HepG2 (cell line): ENCODE results near the gene ASF1B. TPM values are rescaled to one million over a fixed set of nuclear protein-coding genes. Genes with fewer than 3 reads are reported as not detected.
A peak's percentile ranks its signal among the peaks of the same experiment; 100 is the strongest.

Experiments used
- ARNTL ChIP-seq: sonication (generic); formaldehyde crosslinking; IDR thresholded peaks from 2 replicates; pipeline ENCODE4 v1.4.0; 2020; ENCODE audit warnings: mild to moderate bottlenecking, missing genetic modification reagents
- BCLAF1 ChIP-seq: fragments of 450-650 bp; IDR thresholded peaks from 2 replicates; pipeline ENCODE4 v1.6.1; 2017; ENCODE audit warnings: mild to moderate bottlenecking
- DR1 ChIP-seq: sonication (generic); formaldehyde crosslinking; IDR thresholded peaks from 2 replicates; pipeline ENCODE4 v1.8.0; 2021; ENCODE audit warnings: mild to moderate bottlenecking, missing genetic modification reagents, inconsistent platforms
- EED ChIP-seq: sonication (generic); formaldehyde crosslinking; IDR thresholded peaks from 2 replicates; pipeline ENCODE4 v1.5.0; 2020; ENCODE audit warnings: mild to moderate bottlenecking, missing genetic modification reagents
- FOXJ3 ChIP-seq: sonication (generic); formaldehyde crosslinking; IDR thresholded peaks from 2 replicates; pipeline ENCODE4 v1.4.0; 2020; ENCODE audit warnings: missing genetic modification reagents, mild to moderate bottlenecking, borderline replicate concordance
- GATA4 ChIP-seq: sonication (generic); IDR thresholded peaks from 2 replicates; pipeline ENCODE4 v1.6.1; 2016; ENCODE audit warnings: antibody characterized with exemption, low read depth, borderline replicate concordance
- HNRNPH1 ChIP-seq: fragments of 200-400 bp; formaldehyde crosslinking; optimal IDR thresholded peaks from 2 replicates; pipeline ENCODE3; 2017; ENCODE audit warnings: mild to moderate bottlenecking, low read depth, low read length
- HOXA9 ChIP-seq: sonication (generic); formaldehyde crosslinking; IDR thresholded peaks from 2 replicates; pipeline ENCODE4 v1.8.1; 2022; ENCODE audit warnings: missing genetic modification reagents, mild to moderate bottlenecking, moderate library complexity, borderline replicate concordance
- MYPOP ChIP-seq: sonication (generic); formaldehyde crosslinking; IDR thresholded peaks from 2 replicates; pipeline ENCODE4 v1.8.1; 2023; ENCODE audit warnings: mild to moderate bottlenecking, moderate library complexity, missing genetic modification reagents
- NONO ChIP-seq, 2 experiments: fragments of 450-650 bp in 1 of 2; sonication (generic) in 1 of 2; formaldehyde crosslinking in 1 of 2; IDR thresholded peaks in 1 of 2; conservative IDR thresholded peaks in 1 of 2; 2 replicates each; pipeline versions ENCODE4 v1.6.1 to v1.8.0; 2017 to 2022; ENCODE audit warnings: mild to moderate bottlenecking in 1 of 2, missing genetic modification reagents in 1 of 2, moderate library complexity in 1 of 2
- POLR2G ChIP-seq: fragments of 200-400 bp; formaldehyde crosslinking; IDR thresholded peaks from 2 replicates; pipeline ENCODE4 v1.6.1; 2018; ENCODE audit warnings: mild to moderate bottlenecking, low read depth, low read length, moderate library complexity
- RCOR2 ChIP-seq: IDR thresholded peaks from 2 replicates; pipeline ENCODE4 v1.6.1; 2016; ENCODE audit warnings: missing biosample characterization, missing genetic modification reagents
- RFXAP ChIP-seq: sonication (generic); formaldehyde crosslinking; IDR thresholded peaks from 2 replicates; pipeline ENCODE4 v1.4.0; 2020; ENCODE audit warnings: missing genetic modification reagents, borderline replicate concordance
- SAP130 ChIP-seq: IDR thresholded peaks from 2 replicates; pipeline ENCODE4 v1.6.1; 2016; ENCODE audit warnings: low read depth
- SOX5 ChIP-seq: IDR thresholded peaks from 2 replicates; pipeline ENCODE4 v1.6.1; 2016; ENCODE audit warnings: borderline replicate concordance
- TBL1XR1 ChIP-seq: fragments of 150-350 bp; IDR thresholded peaks from 2 replicates; pipeline ENCODE4 v1.6.1; 2014; ENCODE audit warnings: borderline replicate concordance, low read length; ENCODE audit not compliant: partially characterized antibody
- ZIK1 ChIP-seq: sonication (generic); formaldehyde crosslinking; IDR thresholded peaks from 2 replicates; pipeline ENCODE4 v1.5.0; 2020; ENCODE audit warnings: mild to moderate bottlenecking, low read depth, missing genetic modification reagents, borderline replicate concordance
- ZNF180 ChIP-seq: sonication (generic); formaldehyde crosslinking; IDR thresholded peaks from 2 replicates; pipeline ENCODE4 v1.4.0; 2020; ENCODE audit warnings: low read depth, missing genetic modification reagents, borderline replicate concordance
- ZNF260 ChIP-seq: sonication (generic); formaldehyde crosslinking; IDR thresholded peaks from 2 replicates; pipeline ENCODE4 v1.4.0; 2020; ENCODE audit warnings: missing genetic modification reagents, low read depth, mild to moderate bottlenecking, borderline replicate concordance
- ZNF331 ChIP-seq: sonication (generic); formaldehyde crosslinking; IDR thresholded peaks from 2 replicates; pipeline ENCODE4 v1.4.0; 2020; ENCODE audit warnings: missing genetic modification reagents
- ZNF563 ChIP-seq: sonication (generic); formaldehyde crosslinking; IDR thresholded peaks from 2 replicates; pipeline ENCODE4 v1.8.0; 2022; ENCODE audit warnings: mild to moderate bottlenecking, moderate library complexity, missing genetic modification reagents
- ZNF850 ChIP-seq: sonication (generic); formaldehyde crosslinking; conservative IDR thresholded peaks from 2 replicates; pipeline ENCODE4 v1.9.0; 2021; ENCODE audit warnings: mild to moderate bottlenecking, missing genetic modification reagents
- polyA plus RNA-seq, 8 experiments: library from polyadenylated mRNA; depleted of rRNA in 3 of 8; stranded (reverse) in 7 of 8; unstranded in 1 of 8; fragments of >200 nt; fragmentation: Illumina TruSeq in 4 of 8; extraction: Trizol in 4 of 8; gene quantifications; 2 replicates each; pipeline versions ENCODE4 v1.2.1 to v1.2.3, GENCODE V29; 2011 to 2016; ENCODE audit warnings: low read depth in 4 of 8, missing spikeins in 1 of 8, mixed read lengths in 1 of 8; ENCODE audit not compliant: insufficient read depth in 1 of 8
- total RNA-seq, 5 experiments: library from RNA; depleted of rRNA; stranded (reverse); fragments of >200 nt; fragmentation: Illumina TruSeq; extraction: Trizol; gene quantifications; 2 replicates each; pipeline ENCODE4 v1.2.3, GENCODE V29; 2016; ENCODE audit warnings: low read depth in 1 of 5
- TF ChIP-seq, protein P1 (sequence below): IDR thresholded peaks from 2 replicates; pipeline ENCODE4 v1.6.1; 2016

The ASF1B gene
- total and polyA plus RNA-seq, 2 of the 13 experiments (the other 11 are each of a cell fraction or from before 2014, with no cell fraction given): 18.2 to 24.8 TPM

DNA sequence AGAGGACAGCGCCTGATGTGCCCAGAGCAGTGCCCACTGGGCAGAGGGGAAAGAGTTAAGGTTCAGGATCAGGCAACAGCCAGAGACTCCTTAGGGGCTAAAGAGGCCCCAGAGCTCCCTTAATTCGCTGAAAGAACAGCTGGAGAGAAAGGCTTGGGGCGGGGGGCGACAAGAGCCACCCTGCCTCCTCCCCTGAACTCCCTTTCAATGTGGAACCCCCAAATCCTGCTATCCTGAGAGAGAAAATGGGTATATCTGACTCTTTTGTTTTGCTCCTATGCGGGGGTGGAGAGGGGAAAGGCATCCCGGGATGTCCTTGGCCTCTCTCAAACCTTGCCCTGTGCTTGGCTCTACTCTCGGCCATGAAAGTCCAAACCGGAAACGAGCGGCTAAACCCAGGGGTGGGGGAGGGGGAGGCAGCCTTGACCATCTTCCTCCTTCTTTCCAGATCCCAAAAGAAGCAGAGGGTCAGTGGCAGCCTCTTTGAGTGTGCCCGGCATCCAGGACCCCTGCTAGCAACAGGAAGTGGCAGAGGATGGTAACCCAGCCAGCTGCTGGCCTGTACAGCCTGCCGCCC, 23.5 kb downstream of the ASF1B start (continued):
- TF ChIP-seq BCLAF1: no peak
- TF ChIP-seq ZIK1 (CRISPR knock-in tag): no peak
- TF ChIP-seq HOXA9 (CRISPR knock-in tag): no peak
- TF ChIP-seq DR1 (CRISPR knock-in tag): no peak
- no peak for TF ChIP-seq SOX5
- TF ChIP-seq ZNF180 (CRISPR knock-in tag): no peak
- TF ChIP-seq ZNF563: no peak
- TF ChIP-seq NONO (IDR thresholded peaks at IDR 0.05): no peak
- TF ChIP-seq NONO (CRISPR knock-in tag; conservative IDR thresholded peaks at IDR 0.05): no peak
- no peak for TF ChIP-seq RCOR2 (CRISPR knock-in tag)
- no peak for TF ChIP-seq ZNF260 (CRISPR knock-in tag)
- TF ChIP-seq GATA4: no peak
- TF ChIP-seq, protein P1, sequence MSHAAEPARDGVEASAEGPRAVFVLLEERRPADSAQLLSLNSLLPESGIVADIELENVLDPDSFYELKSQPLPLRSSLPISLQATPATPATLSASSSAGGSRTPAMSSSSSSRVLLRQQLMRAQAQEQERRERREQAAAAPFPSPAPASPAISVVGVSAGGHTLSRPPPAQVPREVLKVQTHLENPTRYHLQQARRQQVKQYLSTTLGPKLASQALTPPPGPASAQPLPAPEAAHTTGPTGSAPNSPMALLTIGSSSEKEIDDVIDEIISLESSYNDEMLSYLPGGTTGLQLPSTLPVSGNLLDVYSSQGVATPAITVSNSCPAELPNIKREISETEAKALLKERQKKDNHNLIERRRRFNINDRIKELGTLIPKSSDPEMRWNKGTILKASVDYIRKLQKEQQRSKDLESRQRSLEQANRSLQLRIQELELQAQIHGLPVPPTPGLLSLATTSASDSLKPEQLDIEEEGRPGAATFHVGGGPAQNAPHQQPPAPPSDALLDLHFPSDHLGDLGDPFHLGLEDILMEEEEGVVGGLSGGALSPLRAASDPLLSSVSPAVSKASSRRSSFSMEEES (CRISPR knock-in tag): no peak
- TF ChIP-seq POLR2G: no peak
- no peak for TF ChIP-seq ZNF850
- TF ChIP-seq FOXJ3: no peak
- TF ChIP-seq ARNTL (CRISPR knock-in tag): peak; percentile 48; the same call in 1 of the 2 replicates
- TF ChIP-seq TBL1XR1: no peak
- no peak for TF ChIP-seq MYPOP
- no peak for TF ChIP-seq HNRNPH1
- no peak for TF ChIP-seq RFXAP (CRISPR knock-in tag)
- TF ChIP-seq SAP130 (CRISPR knock-in tag): peak; percentile 48
- no peak for TF ChIP-seq ZNF331
- no peak for TF ChIP-seq EED (CRISPR knock-in tag)
